Rectal smooth muscle tissue (tissue), 1 donor: ENCODE results near the gene SERTAD2.

Experiments used
- H3K27ac ChIP-seq: one replicate; pipeline ENCODE4 v1.7.0; 2013; ENCODE audit warnings: low read depth, low read length, inconsistent platforms
- H3K27me3 ChIP-seq: one replicate; pipeline ENCODE4 v1.7.0; 2013; ENCODE audit warnings: low read length; ENCODE audit not compliant: control insufficient read depth, insufficient read depth
- H3K36me3 ChIP-seq: one replicate; pipeline ENCODE4 v1.7.0; 2013; ENCODE audit warnings: low read length; ENCODE audit not compliant: control insufficient read depth, insufficient read depth
- H3K4me1 ChIP-seq: one replicate; pipeline ENCODE4 v1.7.0; 2013; ENCODE audit warnings: low read length; ENCODE audit not compliant: control insufficient read depth, insufficient read depth
- H3K4me3 ChIP-seq: one replicate; pipeline ENCODE4 v1.7.0; 2013; ENCODE audit warnings: low read length
- H3K9ac ChIP-seq: one replicate; pipeline ENCODE4 v1.7.0; 2013; ENCODE audit warnings: low read length

The SERTAD2 gene

DNA sequence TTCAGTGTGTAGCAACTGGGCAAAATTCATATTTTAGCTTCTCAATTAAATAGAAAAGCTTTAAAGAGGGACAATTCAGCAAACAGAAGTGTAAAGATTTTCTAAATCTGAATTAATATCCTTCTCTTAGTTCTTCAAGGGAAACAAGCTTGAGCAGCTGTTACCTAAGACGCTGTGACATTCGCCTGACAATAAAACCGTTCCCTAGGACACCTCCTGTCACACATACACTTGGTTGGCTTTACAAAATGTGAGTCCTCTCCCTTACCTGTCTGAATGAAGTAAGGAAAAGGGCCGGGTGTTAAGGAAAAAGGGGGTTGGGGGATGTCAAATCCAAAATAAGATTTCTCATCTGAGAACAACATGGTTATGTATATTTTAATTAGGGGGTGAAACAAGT is 2.1 kb downstream of the SERTAD2 start:
- H3K36me3 ChIP-seq, result no peaks in the 10 kb centered on the region
- no peak overlapping the region for H3K9ac ChIP-seq
- H3K4me3 ChIP-seq, result no peak overlapping the region
- H3K4me1 ChIP-seq, result peaks cover 12% of the 10 kb centered on the region
- H3K27me3 ChIP-seq, result no peaks in the 10 kb centered on the region
- H3K27ac ChIP-seq, result no peak overlapping the region

DNA sequence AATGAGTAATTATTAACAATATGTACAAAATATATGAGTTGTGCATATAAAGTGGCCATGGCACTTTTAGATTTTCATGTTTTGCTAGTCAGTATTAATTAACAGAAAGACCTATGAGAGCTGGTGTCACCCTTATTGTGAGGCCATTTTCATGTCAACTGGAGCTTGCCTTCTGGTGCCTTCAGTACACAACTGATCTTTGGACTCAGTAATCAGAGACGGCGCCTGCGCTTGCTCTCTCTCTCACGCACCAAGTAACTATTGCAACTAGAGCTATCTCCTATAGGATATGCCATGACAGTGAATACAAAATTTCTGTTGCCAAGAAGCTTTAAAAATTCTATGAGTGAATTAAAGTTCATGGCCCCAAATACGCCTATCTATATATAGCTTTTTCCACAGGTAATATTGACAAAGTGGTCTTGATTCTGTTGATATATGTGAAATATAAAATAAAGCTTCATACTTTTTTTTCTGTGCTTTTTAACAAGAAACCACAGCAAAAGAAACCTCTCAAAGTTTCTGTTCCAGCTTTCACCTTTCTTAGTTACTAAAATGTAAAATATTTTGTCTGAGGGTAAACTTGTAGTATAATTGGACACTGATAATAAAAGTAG is 2.9 kb downstream of the SERTAD2 start:
- Histone ChIP-seq H3K9ac (no peak overlapping the region), H3K27ac (no peak overlapping the region), H3K36me3 (no peaks in the 10 kb centered on the region), H3K27me3 (no peaks in the 10 kb centered on the region), H3K4me3 (no peak overlapping the region), H3K4me1 (peaks cover 13% of the 10 kb centered on the region)

- H3K4me3 ChIP-seq, result no peak overlapping the region
- H3K4me1 ChIP-seq, result peaks cover 17% of the 10 kb centered on the region
- H3K36me3 ChIP-seq, result no peaks in the 10 kb centered on the region
- no peak overlapping the region for H3K9ac ChIP-seq
- H3K27ac ChIP-seq, result no peak overlapping the region
- no peaks in the 10 kb centered on the region for H3K27me3 ChIP-seq
Measured at GRCh38 chr2:64650296-64650695, 3.4 kb downstream of the SERTAD2 start.

GRCh38 chr2:64649626-64650025 is 4.1 kb downstream of the SERTAD2 start:
- H3K4me1 ChIP-seq, result peaks cover 19% of the 10 kb centered on the region
- no peak overlapping the region for H3K27ac ChIP-seq
- H3K27me3 ChIP-seq, result no peaks in the 10 kb centered on the region
- H3K36me3 ChIP-seq, result no peaks in the 10 kb centered on the region
- no peak overlapping the region for H3K9ac ChIP-seq
- H3K4me3 ChIP-seq, result no peak overlapping the region

DNA sequence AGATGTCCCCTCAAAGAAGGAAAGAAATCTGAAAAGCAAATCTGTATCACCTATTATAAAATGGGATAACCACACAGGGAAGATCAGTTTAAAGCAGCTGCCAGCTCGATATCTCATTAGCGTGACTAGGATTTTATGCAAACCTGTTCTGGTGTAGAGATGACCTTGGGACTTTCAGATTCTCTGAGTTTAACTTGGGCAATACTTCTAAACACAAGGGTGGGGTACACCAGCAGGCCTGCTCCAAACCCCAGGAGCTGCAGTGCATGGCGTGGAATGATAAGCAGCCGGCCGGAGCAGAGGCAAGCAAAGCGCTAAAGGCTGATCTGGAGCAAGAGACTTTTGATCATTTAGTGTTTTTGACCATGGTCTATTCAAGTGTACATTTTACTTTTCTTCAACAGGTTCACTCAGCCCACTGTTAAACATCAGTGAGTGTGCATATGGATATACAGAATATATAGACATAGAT is 4.7 kb downstream of the SERTAD2 start:
- H3K4me3 ChIP-seq, result no peak overlapping the region
- no peaks in the 10 kb centered on the region for H3K27me3 ChIP-seq
- no peak overlapping the region for H3K27ac ChIP-seq
- H3K36me3 ChIP-seq, result no peaks in the 10 kb centered on the region
- no peak overlapping the region for H3K9ac ChIP-seq
- H3K4me1 ChIP-seq, result peaks cover 22% of the 10 kb centered on the region

GRCh38 chr2:64646007-64646880 is 7.5 kb downstream of the SERTAD2 start:
- no peaks in the 10 kb centered on the region for H3K36me3 ChIP-seq
- H3K27ac ChIP-seq, result no peak overlapping the region
- H3K9ac ChIP-seq, result no peak overlapping the region
- peaks cover 25% of the 10 kb centered on the region for H3K4me1 ChIP-seq
- H3K4me3 ChIP-seq, result no peak overlapping the region
- H3K27me3 ChIP-seq, result no peaks in the 10 kb centered on the region

DNA sequence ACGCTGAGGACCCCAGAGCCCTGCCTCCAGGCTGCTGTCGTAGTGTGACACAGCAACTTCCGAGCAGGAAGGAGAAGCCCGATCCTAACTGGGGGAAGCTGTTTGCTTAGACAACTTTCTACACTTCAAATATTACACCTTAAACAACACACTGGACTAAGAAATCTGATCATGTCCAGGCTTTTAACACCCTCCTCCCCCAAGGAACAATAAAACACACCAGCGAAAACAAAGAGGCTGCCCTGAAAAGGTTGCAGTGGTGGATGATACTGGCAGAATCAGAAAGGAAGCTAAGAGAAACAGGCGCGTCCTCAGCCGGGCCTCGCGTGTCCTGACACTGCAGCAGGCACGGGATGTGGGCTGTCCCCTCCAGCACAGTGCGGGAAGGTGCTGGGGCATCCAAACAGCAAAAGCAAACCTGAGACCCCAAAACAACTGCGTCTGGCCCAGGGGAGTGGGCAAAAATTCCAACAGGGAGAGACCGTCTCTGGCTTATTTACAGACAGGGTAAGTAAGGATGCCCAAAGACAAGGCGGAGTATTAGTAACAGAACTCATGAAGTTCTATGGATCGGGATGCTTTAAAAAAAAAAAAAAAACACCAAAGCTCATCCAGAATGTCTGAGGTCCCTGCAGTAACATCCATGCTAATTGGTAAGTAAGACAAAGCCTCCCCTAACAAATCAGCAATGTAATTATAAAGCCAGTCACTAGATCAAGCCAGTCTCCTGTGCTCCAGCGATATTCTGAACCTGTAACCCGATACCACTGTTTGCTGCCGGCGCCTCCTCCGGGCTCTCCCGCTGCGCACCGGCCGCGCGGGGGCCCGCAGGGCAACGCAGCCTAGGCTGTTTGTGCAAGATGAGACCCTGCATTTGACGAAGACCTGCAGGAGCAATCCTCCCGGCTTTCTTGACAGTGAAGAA is 9.0 kb downstream of the SERTAD2 start:
- H3K36me3 ChIP-seq, result no peaks in the 10 kb centered on the region
- H3K27ac ChIP-seq, result peak overlapping the region; percentile 94
- no peaks in the 10 kb centered on the region for H3K27me3 ChIP-seq
- H3K9ac ChIP-seq, result peak overlapping the region; percentile 27
- peaks cover 27% of the 10 kb centered on the region for H3K4me1 ChIP-seq
- peak overlapping the region; percentile 69 for H3K4me3 ChIP-seq

DNA sequence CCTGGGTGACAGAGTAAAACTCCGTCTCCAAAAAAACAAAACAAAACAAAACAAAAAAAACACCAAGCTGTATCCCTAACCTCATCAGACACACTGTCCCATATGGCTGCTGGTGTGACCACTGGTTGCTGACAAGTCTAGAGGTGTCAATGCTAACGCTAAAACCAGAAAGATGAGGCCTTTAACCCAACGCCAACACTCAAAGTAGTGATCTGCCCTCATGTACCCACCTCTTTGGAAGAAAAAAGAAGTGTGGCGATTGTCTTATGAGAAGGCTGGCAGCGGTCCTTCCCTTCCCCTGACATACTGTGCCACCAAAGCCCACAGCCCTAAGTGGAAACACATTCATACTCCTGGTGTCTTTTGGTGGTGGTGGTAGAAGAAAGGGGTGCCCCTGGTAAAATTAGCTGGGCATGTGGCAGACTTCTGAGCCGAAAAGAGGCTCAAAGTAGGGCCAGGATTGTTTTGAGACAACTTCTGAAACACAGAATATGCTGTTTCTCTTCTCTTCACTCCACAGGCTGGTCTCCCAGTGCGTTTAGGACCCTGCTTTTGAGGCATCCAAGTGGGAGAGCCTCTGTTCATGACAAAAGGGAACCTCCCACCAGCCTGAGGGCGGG is 9.8 kb downstream of the SERTAD2 start:
- Histone ChIP-seq H3K36me3 (no peaks in the 10 kb centered on the region), H3K9ac (no peak overlapping the region), H3K27me3 (no peaks in the 10 kb centered on the region), H3K4me1 (peaks cover 27% of the 10 kb centered on the region), H3K27ac (peak overlapping the region; percentile 94), H3K4me3 (peak overlapping the region; percentile 69)

GRCh38 chr2:64641599-64641998 is 12.1 kb downstream of the SERTAD2 start:
- H3K4me1 ChIP-seq, result peaks cover 27% of the 10 kb centered on the region

GRCh38 chr2:64640153-64641044 is 13.3 kb downstream of the SERTAD2 start:
- H3K4me1 ChIP-seq, result peaks cover 22% of the 10 kb centered on the region
- H3K27ac ChIP-seq, result no peak overlapping the region
- H3K9ac ChIP-seq, result no peak overlapping the region
- H3K36me3 ChIP-seq, result peaks cover 6% of the 10 kb centered on the region
- H3K27me3 ChIP-seq, result no peaks in the 10 kb centered on the region
- H3K4me3 ChIP-seq, result no peak overlapping the region

More at GRCh38 chr2:64641599-64641998, 12.1 kb downstream of the SERTAD2 start:
- Histone ChIP-seq H3K4me3 (no peak overlapping the region), H3K27ac (no peak overlapping the region), H3K27me3 (no peaks in the 10 kb centered on the region), H3K9ac (no peak overlapping the region), H3K36me3 (no peaks in the 10 kb centered on the region)

DNA sequence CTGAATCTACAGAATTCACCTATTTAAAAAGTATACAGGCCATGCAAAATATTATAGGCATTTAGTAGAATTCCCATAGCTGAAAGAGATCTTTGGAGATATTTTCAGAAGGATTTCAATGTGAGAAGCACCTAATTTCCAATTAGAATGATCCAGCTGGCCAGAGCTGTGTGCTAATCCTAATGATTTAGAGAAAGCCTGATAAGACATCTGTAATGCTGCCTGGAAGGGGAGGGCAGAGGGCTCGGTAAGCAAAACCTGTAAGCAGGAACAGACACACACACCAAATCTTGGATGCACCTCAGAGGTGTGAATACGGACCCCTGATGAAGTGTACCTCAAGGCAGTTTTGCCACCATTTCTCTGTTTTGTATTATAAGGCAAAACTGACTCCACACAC is 14.0 kb downstream of the SERTAD2 start:
- Histone ChIP-seq H3K4me3 (no peak overlapping the region), H3K27me3 (no peaks in the 10 kb centered on the region), H3K9ac (no peak overlapping the region), H3K36me3 (peaks cover 11% of the 10 kb centered on the region), H3K4me1 (peaks cover 19% of the 10 kb centered on the region), H3K27ac (no peak overlapping the region)
